Ovary (tissue), 3 donors: Measurements from ENCODE around the gene MTCH2.

ENCODE experiments used
- CTCF ChIP-seq, 3 donors: fragments of 450-650 bp in 2 of 3; fragments of 200-600 bp in 1 of 3; IDR thresholded peaks; one replicate each; pipeline versions ENCODE4 v1.5.1 to v1.8.0; 2016 to 2022; ENCODE audit warnings: antibody characterized with exemption in 3 of 3, mild to moderate bottlenecking in 1 of 3
- EP300 ChIP-seq: sonication (generic); formaldehyde crosslinking; IDR thresholded peaks from one replicate; pipeline ENCODE4 v1.6.1; 2017; ENCODE audit warnings: antibody characterized with exemption
- POLR2A ChIP-seq: fragments of 450-650 bp; IDR thresholded peaks from one replicate; pipeline ENCODE4 v1.6.1; 2017; ENCODE audit warnings: antibody characterized with exemption, mild to moderate bottlenecking, moderate library complexity
- donor health status: DM: no; HTN: no; CAD: no.

GRCh38 chr11:47592970-47593369 is 49.4 kb downstream of the MTCH2 start:
- TF ChIP-seq CTCF (IDR thresholded peaks at IDR 0.05) (no peak), POLR2A (no peak), EP300 (no peak)
